MCF 10A (cell line): ENCODE measurements around the gene MARK3. TPM values are rescaled to one million over a fixed set of nuclear protein-coding genes. Genes with fewer than 3 reads are reported as not detected.

Experiments
- BruUV-seq: library from RNA; stranded (reverse); fragments of 400-500 nt; replicated peaks from 2 replicates; lab custom pipeline; 2021; lab: Mats Ljungman, UMichigan
- CTCF ChIA-PET: fragments of 300-600 bp; sonication (Branson Sonifier 250); formaldehyde crosslinking; extraction: SDS; loops from one replicate; lab custom pipeline; 2021; ENCODE audit warnings: antibody characterized with exemption, inconsistent platforms; lab: Yijun Ruan, JAX
- POLR2A ChIA-PET: fragments of 300-600, 350-650 bp; sonication (Branson Sonifier 250); formaldehyde crosslinking; extraction: SDS; loops from one replicate; lab custom pipeline; 2020; ENCODE audit warnings: antibody characterized with exemption, inconsistent platforms; lab: Yijun Ruan, JAX
- DNase-seq: peaks from one replicate; pipeline ENCODE4 v3.0.0-alpha.2; 2018; ENCODE audit not compliant: unreplicated experiment
- H3K27ac Mint-ChIP-seq: one replicate; pipeline ENCODE4 v1.8.0; 2022; ENCODE audit warnings: mild to moderate bottlenecking, low read depth, mixed read lengths; ENCODE audit not compliant: unreplicated experiment
- H3K27me3 Mint-ChIP-seq: one replicate; pipeline ENCODE4 v1.8.0; 2022; ENCODE audit warnings: mixed read lengths; ENCODE audit not compliant: insufficient read depth, unreplicated experiment
- H3K36me3 Mint-ChIP-seq: one replicate; pipeline ENCODE4 v1.8.0; 2022; ENCODE audit warnings: mild to moderate bottlenecking, moderate library complexity, mixed read lengths; ENCODE audit not compliant: insufficient read depth, unreplicated experiment
- H3K4me1 Mint-ChIP-seq: one replicate; pipeline ENCODE4 v1.8.0; 2022; ENCODE audit warnings: mixed read lengths; ENCODE audit not compliant: insufficient read depth, unreplicated experiment
- H3K4me3 Mint-ChIP-seq: one replicate; pipeline ENCODE4 v1.8.0; 2022; ENCODE audit warnings: mild to moderate bottlenecking, moderate library complexity, mixed read lengths; ENCODE audit not compliant: unreplicated experiment
- H3K9me3 Mint-ChIP-seq: one replicate; pipeline ENCODE4 v1.8.0; 2022; ENCODE audit warnings: mixed read lengths; ENCODE audit not compliant: unreplicated experiment
- CTCF ChIP-seq: fragments of 200-600 bp; IDR thresholded peaks from one replicate; pipeline ENCODE4 v1.8.0; 2022; ENCODE audit warnings: antibody characterized with exemption, mild to moderate bottlenecking; ENCODE audit not compliant: unreplicated experiment
- intact Hi-C: fragments of 100-400 bp; cut with micrococcal nuclease; formaldehyde crosslinking; loops from 2 replicates; pipeline ENCODE4 v1.14.1; 2022
- total RNA-seq: library from RNA; stranded (reverse); gene quantifications from 2 replicates; pipeline ENCODE4 v1.2.3, GENCODE V29; 2022

MARK3 gene
- total RNA-seq, 1 experiment from 2014 or later, result 130 TPM

- peak; percentile 44 for DNase-seq
- H3K27ac Mint-ChIP-seq, result no peak overlapping the region
- peaks cover 6% of the 10 kb centered on the region for H3K36me3 Mint-ChIP-seq
- intact Hi-C loops, result loop anchor here (5.0 kb wide), 1 partner anchor 317 kb away; no protein-coding TSS in a partner anchor
- peak; percentile 62 for TF ChIP-seq CTCF
- H3K4me3 Mint-ChIP-seq, result no peak overlapping the region
- peaks cover 41% of the 10 kb centered on the region for H3K4me1 Mint-ChIP-seq
- CTCF ChIA-PET, result interaction anchor here (0.6 to 5.3 kb wide), 21 partner anchors 11 to 319 kb away, joined by 3 to 38 read pairs (median 4); partner anchors contain the start of gene CKB
- no TSS peak for BruUV-seq
- POLR2A ChIA-PET, result interaction anchor here (0.8 to 2.4 kb wide), 6 partner anchors 9 to 169 kb away, joined by 3 to 17 read pairs (median 5); partner anchors contain the start of genes BAG5, COA8 and EIF5
- H3K9me3 Mint-ChIP-seq, result no peaks in the 10 kb centered on the region
- H3K27me3 Mint-ChIP-seq, result no peaks in the 10 kb centered on the region
Observed at GRCh38 chr14:103393676-103394626, 8.7 kb downstream of the MARK3 start.

GRCh38 chr14:103395244-103395643, 10.0 kb downstream of the MARK3 start:
- CTCF ChIA-PET, result interaction anchor here (0.8 kb wide), 1 partner anchor 21 kb away, joined by 4 read pairs; no protein-coding TSS in a partner anchor
- DNase-seq, result peak; percentile 45
- no peaks in the 10 kb centered on the region for H3K27me3 Mint-ChIP-seq
- H3K27ac Mint-ChIP-seq, result peak overlapping the region; percentile 60
- peaks cover 6% of the 10 kb centered on the region for H3K36me3 Mint-ChIP-seq
- BruUV-seq, result no TSS peak
- POLR2A ChIA-PET, result interaction anchor here (5.2 kb wide), 1 partner anchor 7 kb away, joined by 27 read pairs; no protein-coding TSS in a partner anchor
- no peaks in the 10 kb centered on the region for H3K9me3 Mint-ChIP-seq
- no peak for TF ChIP-seq CTCF
- no peak overlapping the region for H3K4me3 Mint-ChIP-seq
- intact Hi-C loops, result no loop called here
- peaks cover 41% of the 10 kb centered on the region for H3K4me1 Mint-ChIP-seq

- Mint-ChIP-seq H3K4me3 (no peak overlapping the region), H3K9me3 (no peaks in the 10 kb centered on the region), H3K36me3 (peaks cover 8% of the 10 kb centered on the region), H3K27ac (peak overlapping the region; percentile 60), H3K27me3 (no peaks in the 10 kb centered on the region), H3K4me1 (peaks cover 46% of the 10 kb centered on the region)
- ChIA-PET CTCF (interaction anchor here (0.7 to 1.0 kb wide), 3 partner anchors 9 to 291 kb away, joined by 3 to 4 read pairs (median 3); no protein-coding TSS in a partner anchor), POLR2A (interaction anchor here (0.6 to 5.2 kb wide), 10 partner anchors 7 to 319 kb away, joined by 3 to 27 read pairs (median 3); partner anchors contain the start of gene EIF5)
- intact Hi-C loops, result no loop called here
- no TSS peak for BruUV-seq
- TF ChIP-seq CTCF, result no peak
- no peak for DNase-seq
Observed at GRCh38 chr14:103396463-103396862, 11.2 kb downstream of the MARK3 start.
